ENCODE results near the gene LSM5.

- TF ChIP-seq CBFA2T2 (conservative IDR thresholded peaks at IDR 0.05) (no peak), ZBTB17 (CRISPR knock-in tag; IDR thresholded peaks at IDR 0.05) (no peak), ZNF174 (CRISPR knock-in tag; IDR thresholded peaks at IDR 0.05) (no peak), HDGF (IDR thresholded peaks at IDR 0.05) (no peak), BRCA1 (IDR thresholded peaks at IDR 0.05) (no peak), BRCA1 (CRISPR knock-in tag; IDR thresholded peaks at IDR 0.05) (no peak), RAD21 (CRISPR knock-in tag; conservative IDR thresholded peaks at IDR 0.05 in 1 of 2, IDR thresholded peaks at IDR 0.05 in 1 of 2) (no peak), ZNF324 (CRISPR knock-in tag; IDR thresholded peaks at IDR 0.05) (no peak), ZNF644 (tag; IDR thresholded peaks at IDR 0.05; ENCODE audit: low read depth) (no peak), ZBTB33 (CRISPR knock-in tag; IDR thresholded peaks at IDR 0.05) (no peak), SMAD3 (CRISPR knock-in tag; conservative IDR thresholded peaks at IDR 0.05) (no peak), SAP30 (IDR thresholded peaks at IDR 0.05; ENCODE audit: borderline replicate concordance, insufficient read depth, low read depth, low read length, poor library complexity, severe bottlenecking) (no peak), CTBP1 (IDR thresholded peaks at IDR 0.05; ENCODE audit: borderline replicate concordance) (no peak)
- TF ChIP-seq, protein P1, sequence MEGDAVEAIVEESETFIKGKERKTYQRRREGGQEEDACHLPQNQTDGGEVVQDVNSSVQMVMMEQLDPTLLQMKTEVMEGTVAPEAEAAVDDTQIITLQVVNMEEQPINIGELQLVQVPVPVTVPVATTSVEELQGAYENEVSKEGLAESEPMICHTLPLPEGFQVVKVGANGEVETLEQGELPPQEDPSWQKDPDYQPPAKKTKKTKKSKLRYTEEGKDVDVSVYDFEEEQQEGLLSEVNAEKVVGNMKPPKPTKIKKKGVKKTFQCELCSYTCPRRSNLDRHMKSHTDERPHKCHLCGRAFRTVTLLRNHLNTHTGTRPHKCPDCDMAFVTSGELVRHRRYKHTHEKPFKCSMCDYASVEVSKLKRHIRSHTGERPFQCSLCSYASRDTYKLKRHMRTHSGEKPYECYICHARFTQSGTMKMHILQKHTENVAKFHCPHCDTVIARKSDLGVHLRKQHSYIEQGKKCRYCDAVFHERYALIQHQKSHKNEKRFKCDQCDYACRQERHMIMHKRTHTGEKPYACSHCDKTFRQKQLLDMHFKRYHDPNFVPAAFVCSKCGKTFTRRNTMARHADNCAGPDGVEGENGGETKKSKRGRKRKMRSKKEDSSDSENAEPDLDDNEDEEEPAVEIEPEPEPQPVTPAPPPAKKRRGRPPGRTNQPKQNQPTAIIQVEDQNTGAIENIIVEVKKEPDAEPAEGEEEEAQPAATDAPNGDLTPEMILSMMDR (IDR thresholded peaks at IDR 0.05 in 2 of 3, conservative IDR thresholded peaks at IDR 0.05 in 1 of 3; ENCODE audit: insufficient read depth in 2 of 3, low read depth in 1 of 3, low read length in 3 of 3) = no peak
- TF ChIP-seq, protein P2, sequence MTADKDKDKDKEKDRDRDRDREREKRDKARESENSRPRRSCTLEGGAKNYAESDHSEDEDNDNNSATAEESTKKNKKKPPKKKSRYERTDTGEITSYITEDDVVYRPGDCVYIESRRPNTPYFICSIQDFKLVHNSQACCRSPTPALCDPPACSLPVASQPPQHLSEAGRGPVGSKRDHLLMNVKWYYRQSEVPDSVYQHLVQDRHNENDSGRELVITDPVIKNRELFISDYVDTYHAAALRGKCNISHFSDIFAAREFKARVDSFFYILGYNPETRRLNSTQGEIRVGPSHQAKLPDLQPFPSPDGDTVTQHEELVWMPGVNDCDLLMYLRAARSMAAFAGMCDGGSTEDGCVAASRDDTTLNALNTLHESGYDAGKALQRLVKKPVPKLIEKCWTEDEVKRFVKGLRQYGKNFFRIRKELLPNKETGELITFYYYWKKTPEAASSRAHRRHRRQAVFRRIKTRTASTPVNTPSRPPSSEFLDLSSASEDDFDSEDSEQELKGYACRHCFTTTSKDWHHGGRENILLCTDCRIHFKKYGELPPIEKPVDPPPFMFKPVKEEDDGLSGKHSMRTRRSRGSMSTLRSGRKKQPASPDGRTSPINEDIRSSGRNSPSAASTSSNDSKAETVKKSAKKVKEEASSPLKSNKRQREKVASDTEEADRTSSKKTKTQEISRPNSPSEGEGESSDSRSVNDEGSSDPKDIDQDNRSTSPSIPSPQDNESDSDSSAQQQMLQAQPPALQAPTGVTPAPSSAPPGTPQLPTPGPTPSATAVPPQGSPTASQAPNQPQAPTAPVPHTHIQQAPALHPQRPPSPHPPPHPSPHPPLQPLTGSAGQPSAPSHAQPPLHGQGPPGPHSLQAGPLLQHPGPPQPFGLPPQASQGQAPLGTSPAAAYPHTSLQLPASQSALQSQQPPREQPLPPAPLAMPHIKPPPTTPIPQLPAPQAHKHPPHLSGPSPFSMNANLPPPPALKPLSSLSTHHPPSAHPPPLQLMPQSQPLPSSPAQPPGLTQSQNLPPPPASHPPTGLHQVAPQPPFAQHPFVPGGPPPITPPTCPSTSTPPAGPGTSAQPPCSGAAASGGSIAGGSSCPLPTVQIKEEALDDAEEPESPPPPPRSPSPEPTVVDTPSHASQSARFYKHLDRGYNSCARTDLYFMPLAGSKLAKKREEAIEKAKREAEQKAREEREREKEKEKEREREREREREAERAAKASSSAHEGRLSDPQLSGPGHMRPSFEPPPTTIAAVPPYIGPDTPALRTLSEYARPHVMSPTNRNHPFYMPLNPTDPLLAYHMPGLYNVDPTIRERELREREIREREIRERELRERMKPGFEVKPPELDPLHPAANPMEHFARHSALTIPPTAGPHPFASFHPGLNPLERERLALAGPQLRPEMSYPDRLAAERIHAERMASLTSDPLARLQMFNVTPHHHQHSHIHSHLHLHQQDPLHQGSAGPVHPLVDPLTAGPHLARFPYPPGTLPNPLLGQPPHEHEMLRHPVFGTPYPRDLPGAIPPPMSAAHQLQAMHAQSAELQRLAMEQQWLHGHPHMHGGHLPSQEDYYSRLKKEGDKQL (CRISPR knock-in tag; IDR thresholded peaks at IDR 0.05; ENCODE audit: borderline replicate concordance) = no peak
These were observed 34.5 kb upstream of the LSM5 start for GRCh38 chr7:32524631-32525030.

Measured in K562 (cell line).